Activated naive CD4-positive, alpha-beta T cell treated with anti-CD3 and anti-CD28 coated beads, Interleukin-2, amount 50 U/mL, for 16 hours (primary cell): Measurements from ENCODE around the gene MGAT3.
A peak's percentile ranks its signal among the peaks of the same experiment; 100 is the strongest.

Source experiments
- DNase-seq: peaks from one replicate; pipeline ENCODE4 v3.0.0-alpha.2; 2020

Gene MGAT3

GRCh38 chr22:39473851-39474250, 17.0 kb downstream of the MGAT3 start:
- DNase-seq, result no peak

GRCh38 chr22:39474351-39475111, 17.7 kb downstream of the MGAT3 start:
- no peak for DNase-seq

DNA sequence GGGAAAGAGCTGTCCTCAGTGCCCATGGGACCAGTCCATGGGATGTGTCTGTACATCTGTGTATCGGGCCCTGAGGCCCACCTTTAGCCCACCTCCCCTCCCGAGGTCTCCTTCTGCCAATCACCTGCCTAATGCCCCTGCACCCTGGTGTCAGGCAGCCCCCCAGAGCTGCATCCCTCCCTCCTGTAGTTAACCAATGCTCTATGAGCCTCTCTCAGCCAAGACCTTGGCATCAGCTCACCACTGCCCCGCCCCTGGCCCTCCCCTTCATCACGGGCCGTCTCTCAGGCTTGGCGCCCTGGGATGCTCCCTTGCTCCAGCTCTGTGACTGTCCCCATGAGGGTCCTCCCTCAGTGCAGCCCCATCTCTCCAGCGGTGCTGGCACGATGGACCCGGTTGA, 18.5 kb downstream of the MGAT3 start:
- no peak for DNase-seq

DNA sequence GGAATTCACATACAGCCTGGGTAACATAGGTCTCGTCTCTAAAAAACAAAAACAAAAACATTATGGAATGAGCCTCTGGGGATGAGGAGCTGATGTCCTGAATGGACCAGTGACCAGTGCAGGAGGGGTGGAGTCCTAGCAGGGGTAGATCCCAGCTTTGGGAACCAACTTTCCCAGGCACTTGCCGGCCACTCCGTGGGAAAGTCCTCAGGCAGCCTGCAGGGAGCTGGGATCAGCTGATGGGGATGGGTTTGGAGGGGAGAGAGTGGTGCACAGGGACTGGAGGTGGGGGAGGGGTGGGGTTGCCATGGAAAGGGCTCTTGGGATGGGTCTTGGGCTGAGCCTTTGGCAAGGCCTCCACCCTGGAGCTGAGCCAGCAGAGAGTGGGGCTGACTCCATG, 19.1 kb downstream of the MGAT3 start:
- DNase-seq, result no peak

- no peak for DNase-seq
Observed at GRCh38 chr22:39476664-39477063, 19.9 kb downstream of the MGAT3 start.

DNA sequence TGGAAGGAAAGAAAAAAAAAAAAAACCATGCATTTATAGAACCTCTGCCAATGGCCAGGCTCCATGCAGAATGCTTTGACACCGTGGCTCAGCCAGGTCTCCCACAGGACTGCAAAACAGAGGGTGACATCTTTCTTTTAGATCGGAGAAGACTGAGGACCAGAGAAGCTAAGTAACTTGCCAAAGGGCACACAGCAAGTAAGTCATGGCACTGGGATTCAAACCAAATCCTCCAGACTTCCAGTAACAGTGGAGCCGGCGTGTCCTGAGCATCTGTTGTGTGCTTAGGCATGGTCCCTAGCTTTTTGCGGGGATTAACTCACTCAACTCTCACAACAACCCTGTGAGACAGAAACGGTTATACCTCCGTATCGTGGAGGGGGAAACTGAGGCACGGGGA, 20.7 kb downstream of the MGAT3 start:
- no peak for DNase-seq

GRCh38 chr22:39478441-39478850, 21.6 kb downstream of the MGAT3 start:
- no peak for DNase-seq

GRCh38 chr22:39479254-39479653, 22.4 kb downstream of the MGAT3 start:
- no peak for DNase-seq

DNA sequence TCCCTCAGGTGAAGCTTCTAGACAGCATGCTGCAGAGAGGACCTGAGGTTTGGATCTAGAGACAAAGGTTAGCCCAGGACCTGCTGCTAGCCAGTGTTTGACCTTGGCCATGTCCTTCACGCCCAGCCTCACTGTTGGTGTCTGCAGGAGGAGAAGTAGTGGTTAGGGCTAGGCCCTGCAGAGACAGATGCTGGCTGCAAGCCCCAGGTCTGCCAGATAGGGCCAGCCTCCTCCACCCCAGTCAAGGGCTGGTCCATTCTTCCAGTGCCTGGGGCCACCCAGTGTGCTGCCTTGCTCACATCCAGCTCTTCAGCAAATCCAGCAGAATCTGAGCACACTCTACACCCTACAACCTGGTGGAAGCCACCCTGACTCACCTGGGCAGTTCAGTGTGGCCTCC, 23.7 kb downstream of the MGAT3 start:
- DNase-seq, result no peak

- DNase-seq, result no peak
Observed at GRCh38 chr22:39481054-39481453, 24.2 kb downstream of the MGAT3 start.

GRCh38 chr22:39481595-39481994, 24.8 kb downstream of the MGAT3 start:
- no peak for DNase-seq

- DNase-seq, result no peak
Observed at GRCh38 chr22:39482768-39483167, 26.0 kb downstream of the MGAT3 start.

- no peak for DNase-seq
Observed at GRCh38 chr22:39486951-39487825, 30.4 kb downstream of the MGAT3 start.

GRCh38 chr22:39487826-39488520, 31.2 kb downstream of the MGAT3 start:
- no peak for DNase-seq

- no peak for DNase-seq
Observed at GRCh38 chr22:39488563-39489083, 31.8 kb downstream of the MGAT3 start.

DNA sequence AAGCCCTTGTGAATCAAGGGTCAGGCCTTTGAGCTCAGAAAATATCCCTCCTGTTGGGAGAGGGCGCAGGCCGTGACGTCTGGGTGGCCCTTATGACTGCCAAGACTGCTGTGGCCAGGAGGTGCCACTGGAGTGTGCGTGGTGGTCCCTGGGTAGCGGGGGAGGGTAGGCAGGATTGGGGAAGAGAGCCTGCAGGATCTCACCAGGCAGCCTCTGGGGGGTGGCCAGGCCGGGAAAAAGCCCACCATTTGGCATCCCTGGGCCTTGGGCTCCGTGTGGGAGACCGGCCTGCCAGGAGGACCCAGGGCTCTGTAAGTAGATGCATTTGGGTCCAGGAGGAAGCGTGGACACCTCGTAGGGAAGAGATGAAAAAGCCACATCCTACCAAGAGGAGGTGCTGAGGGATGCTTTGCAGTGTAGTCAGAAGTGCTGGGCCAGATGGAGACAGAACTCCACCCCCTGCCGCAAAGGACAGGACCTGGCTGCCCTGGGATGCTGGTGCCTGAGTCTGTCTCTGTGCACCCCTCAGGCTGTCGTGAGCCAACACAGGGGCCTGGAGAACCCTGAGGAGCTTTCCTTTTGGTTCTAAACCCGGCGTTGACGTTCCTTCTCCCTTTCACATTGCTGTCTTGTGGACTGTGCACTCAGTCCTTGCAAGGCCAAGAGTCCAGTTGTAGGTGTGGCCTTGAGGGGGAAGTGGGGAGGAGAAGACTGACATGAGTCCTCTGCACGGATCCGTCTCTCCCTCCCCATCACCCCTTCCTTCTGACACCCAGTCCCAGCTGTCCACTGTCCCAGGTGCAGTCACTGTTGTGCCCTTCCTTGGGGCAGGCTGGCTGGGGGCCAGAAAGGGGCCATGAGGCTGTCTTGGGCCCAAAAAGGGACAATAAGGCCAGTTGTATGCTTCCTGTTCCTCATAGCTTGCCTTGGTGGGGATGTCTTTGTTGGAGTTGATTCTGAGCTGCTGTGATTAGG, 32.6 kb downstream of the MGAT3 start:
- DNase-seq, result no peak

- DNase-seq, result peak; percentile 84
Observed at GRCh38 chr22:39490135-39490798, 33.5 kb downstream of the MGAT3 start.

DNA sequence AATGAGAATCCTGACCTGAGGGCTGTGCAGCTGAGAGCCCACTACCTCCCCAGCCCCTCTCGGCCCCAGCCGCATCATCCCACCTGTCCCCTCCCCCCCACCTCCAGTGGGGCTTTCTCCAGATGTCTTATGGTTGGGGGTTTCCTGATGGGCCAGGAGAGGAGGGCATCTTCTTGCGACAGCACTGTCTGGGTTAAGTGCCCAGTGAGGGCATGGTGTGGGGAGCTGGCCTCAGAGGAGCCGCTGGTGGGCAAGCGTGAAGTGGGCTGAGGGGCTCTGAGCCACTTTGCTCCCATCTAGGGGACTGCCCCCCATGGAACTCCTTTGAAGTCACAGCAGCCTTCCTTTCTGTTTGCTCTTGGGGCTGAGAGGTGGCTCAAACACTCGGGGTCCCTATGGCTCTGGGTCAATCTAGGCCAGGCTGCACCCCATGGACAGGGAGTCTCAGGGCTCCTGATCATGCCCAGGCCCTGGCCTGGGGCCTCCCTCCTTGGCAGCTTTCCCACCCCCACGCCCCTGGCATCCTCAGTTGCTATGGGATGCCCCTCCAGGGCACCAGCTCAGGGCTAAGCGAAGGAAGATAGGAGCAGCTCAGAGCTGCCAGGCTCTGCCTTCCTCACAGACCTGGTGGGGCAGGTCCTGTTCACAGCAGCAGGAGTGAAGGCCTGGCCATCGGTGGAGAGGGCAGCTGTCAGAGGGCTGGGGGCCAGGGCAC, 34.3 kb downstream of the MGAT3 start:
- DNase-seq, result no peak

DNA sequence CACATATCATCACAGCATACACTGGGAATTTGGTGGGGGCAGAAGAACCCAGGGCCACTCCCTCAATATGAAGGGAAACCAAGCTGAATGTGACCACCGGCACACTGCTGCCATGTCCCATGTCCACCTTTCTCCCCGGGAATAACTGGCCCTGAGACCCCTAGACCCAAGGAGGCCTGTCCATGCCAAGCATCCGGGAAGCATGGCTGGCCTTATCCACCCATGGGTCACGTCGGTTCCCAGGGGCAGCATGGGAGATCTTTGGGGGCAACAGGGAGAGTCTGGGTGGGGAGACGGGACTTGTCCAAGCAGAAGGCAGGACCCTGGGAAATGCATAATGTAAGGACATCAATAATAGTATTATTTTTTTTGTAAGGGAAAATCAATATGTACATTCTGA, 34.9 kb downstream of the MGAT3 start:
- no peak for DNase-seq

- DNase-seq, result no peak
Observed at GRCh38 chr22:39492186-39492585, 35.4 kb downstream of the MGAT3 start.

DNA sequence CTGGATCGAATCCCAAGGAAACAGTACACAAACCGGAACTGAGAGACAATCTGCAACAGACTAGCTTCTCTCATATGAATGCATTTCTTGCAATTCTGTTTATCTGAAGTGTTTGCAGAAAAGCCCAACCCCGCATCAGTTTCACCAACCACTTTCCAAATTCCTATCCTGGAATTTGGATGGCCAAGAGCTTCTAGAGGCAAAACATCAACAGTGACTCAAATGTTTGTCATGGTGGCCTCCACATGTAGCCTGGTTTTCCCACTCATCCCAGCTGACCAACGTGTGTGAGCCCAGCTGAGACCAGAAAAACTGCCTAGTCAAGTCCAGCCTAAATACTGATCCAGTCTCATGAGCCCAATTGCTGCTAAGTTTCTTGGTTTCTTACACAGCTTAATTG, 36.9 kb downstream of the MGAT3 start:
- DNase-seq, result no peak
